Osteocyte (in vitro differentiated cells): ENCODE data around the gene DIO3. TPM values are rescaled to one million over a fixed set of nuclear protein-coding genes. Genes with fewer than 3 reads are reported as not detected.

Experiments
- DNase-seq: peaks from one replicate; pipeline ENCODE4 v3.0.0; 2021; ENCODE audit warnings: mixed read lengths; ENCODE audit not compliant: unreplicated experiment; ENCODE audit errors: extremely low spot score
- H3K27ac Mint-ChIP-seq: one replicate; pipeline ENCODE4 v1.8.0; 2021; ENCODE audit warnings: mild to moderate bottlenecking, mixed read lengths; ENCODE audit not compliant: unreplicated experiment
- H3K27me3 Mint-ChIP-seq: one replicate; pipeline ENCODE4 v1.8.0; 2021; ENCODE audit warnings: mixed read lengths; ENCODE audit not compliant: unreplicated experiment
- H3K36me3 Mint-ChIP-seq: one replicate; pipeline ENCODE4 v1.8.0; 2021; ENCODE audit warnings: mixed read lengths; ENCODE audit not compliant: unreplicated experiment
- H3K4me1 Mint-ChIP-seq: one replicate; pipeline ENCODE4 v1.8.0; 2021; ENCODE audit warnings: mixed read lengths; ENCODE audit not compliant: unreplicated experiment
- H3K4me3 Mint-ChIP-seq: one replicate; pipeline ENCODE4 v1.8.0; 2021; ENCODE audit warnings: mild to moderate bottlenecking, moderate library complexity, mixed read lengths; ENCODE audit not compliant: unreplicated experiment
- H3K9me3 Mint-ChIP-seq: one replicate; pipeline ENCODE4 v1.8.0; 2021; ENCODE audit warnings: mixed read lengths; ENCODE audit not compliant: unreplicated experiment
- total RNA-seq: library from RNA; stranded (reverse); gene quantifications from 2 replicates; pipeline ENCODE4 v1.2.1, GENCODE V29; 2021
- TF ChIP-seq, protein P1 (sequence below): fragments of 200-600 bp; sonication (generic); IDR thresholded peaks from 2 replicates; pipeline ENCODE4 v1.5.0; 2021; ENCODE audit warnings: antibody characterized with exemption, mild to moderate bottlenecking, moderate library complexity

DIO3 gene
- total RNA-seq, 1 donor from 2014 or later: 0.43 TPM

DNA sequence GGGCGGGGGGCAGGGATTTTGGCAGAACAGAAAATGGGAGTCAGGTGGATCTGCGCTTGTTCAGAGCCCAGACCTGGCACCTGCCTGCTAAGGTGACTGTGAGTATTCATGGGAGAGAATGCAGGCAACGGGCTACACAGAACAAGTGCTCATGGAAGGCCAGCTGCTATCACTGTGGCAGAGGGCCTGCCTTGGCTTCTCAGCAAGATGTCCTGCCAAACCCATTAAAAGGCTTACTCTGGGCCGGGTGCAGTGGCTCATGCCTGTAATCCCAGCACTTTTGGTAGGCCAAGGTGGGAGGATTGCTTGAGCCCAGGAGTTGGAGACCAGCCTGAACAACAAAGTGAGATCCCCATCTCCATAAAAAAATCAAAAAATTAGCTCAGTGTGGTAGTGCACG lies 21.0 kb downstream of the DIO3 start:
- Mint-ChIP-seq H3K4me1 (no peaks in the 10 kb centered on the region), H3K4me3 (no peak overlapping the region), H3K36me3 (no peaks in the 10 kb centered on the region), H3K27ac (no peak overlapping the region), H3K9me3 (no peaks in the 10 kb centered on the region), H3K27me3 (peaks cover 23% of the 10 kb centered on the region)
- DNase-seq: no peak
- TF ChIP-seq, protein P1, sequence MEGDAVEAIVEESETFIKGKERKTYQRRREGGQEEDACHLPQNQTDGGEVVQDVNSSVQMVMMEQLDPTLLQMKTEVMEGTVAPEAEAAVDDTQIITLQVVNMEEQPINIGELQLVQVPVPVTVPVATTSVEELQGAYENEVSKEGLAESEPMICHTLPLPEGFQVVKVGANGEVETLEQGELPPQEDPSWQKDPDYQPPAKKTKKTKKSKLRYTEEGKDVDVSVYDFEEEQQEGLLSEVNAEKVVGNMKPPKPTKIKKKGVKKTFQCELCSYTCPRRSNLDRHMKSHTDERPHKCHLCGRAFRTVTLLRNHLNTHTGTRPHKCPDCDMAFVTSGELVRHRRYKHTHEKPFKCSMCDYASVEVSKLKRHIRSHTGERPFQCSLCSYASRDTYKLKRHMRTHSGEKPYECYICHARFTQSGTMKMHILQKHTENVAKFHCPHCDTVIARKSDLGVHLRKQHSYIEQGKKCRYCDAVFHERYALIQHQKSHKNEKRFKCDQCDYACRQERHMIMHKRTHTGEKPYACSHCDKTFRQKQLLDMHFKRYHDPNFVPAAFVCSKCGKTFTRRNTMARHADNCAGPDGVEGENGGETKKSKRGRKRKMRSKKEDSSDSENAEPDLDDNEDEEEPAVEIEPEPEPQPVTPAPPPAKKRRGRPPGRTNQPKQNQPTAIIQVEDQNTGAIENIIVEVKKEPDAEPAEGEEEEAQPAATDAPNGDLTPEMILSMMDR: no peak

DNA sequence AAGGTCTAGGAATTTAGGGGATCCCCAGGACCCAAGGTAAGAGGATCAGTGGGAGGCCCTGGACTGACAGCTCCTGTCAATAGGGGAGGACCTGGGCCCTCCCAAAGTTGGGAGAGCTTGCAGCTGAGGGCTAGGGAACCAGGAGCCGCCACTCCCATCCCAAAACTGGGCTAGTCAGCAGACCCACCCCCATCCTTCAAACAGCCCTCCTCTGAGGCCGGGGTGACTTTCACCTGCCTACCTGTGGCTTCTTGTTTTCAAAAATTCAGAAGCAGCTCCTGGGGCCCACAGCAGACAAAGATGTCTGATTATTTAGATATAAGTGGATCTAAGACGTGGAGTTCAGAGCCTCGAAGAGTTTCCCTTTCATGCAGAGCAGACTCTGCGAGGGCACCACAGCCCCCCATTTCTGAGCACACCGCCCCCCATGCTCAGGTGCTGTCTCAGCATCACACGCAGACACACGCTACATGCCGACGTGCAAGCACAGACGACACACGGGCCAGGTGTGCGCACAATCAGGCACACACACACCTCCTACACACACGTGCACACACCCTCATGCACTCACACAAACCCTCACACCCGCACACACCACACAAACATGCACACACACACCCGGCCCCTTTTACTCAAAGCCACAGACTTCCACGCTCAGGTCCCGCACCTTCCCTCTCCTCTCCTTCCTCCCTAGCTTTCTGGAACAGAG lies 21.9 kb downstream of the DIO3 start:
- Mint-ChIP-seq H3K27me3 (peaks cover 15% of the 10 kb centered on the region), H3K36me3 (no peaks in the 10 kb centered on the region), H3K27ac (no peak overlapping the region), H3K4me3 (no peak overlapping the region), H3K9me3 (no peaks in the 10 kb centered on the region), H3K4me1 (no peaks in the 10 kb centered on the region)
- TF ChIP-seq, protein P1: no peak
- DNase-seq: no peak

DNA sequence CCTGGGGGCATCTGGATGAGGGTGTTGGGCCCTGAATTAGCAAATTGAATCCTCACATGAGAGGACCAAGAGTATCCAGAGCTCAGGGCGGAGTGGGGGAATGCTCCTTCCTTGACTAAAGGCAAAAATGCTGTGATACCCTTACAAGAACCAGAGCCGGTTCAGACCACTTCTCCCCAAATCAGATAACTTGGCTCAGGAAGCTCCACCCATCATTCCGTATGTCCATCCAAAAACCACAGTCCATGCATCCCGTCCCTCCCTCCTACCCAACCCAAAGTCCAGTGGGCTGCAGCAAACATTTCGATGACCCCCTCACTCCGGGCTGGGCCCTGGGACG lies 22.4 kb downstream of the DIO3 start:
- no peaks in the 10 kb centered on the region for H3K9me3 Mint-ChIP-seq
- no peaks in the 10 kb centered on the region for H3K4me1 Mint-ChIP-seq
- H3K4me3 Mint-ChIP-seq: no peak overlapping the region
- no peak overlapping the region for H3K27ac Mint-ChIP-seq
- TF ChIP-seq, protein P1: no peak
- no peak for DNase-seq
- H3K27me3 Mint-ChIP-seq: peaks cover 14% of the 10 kb centered on the region
- H3K36me3 Mint-ChIP-seq: no peaks in the 10 kb centered on the region

DNA sequence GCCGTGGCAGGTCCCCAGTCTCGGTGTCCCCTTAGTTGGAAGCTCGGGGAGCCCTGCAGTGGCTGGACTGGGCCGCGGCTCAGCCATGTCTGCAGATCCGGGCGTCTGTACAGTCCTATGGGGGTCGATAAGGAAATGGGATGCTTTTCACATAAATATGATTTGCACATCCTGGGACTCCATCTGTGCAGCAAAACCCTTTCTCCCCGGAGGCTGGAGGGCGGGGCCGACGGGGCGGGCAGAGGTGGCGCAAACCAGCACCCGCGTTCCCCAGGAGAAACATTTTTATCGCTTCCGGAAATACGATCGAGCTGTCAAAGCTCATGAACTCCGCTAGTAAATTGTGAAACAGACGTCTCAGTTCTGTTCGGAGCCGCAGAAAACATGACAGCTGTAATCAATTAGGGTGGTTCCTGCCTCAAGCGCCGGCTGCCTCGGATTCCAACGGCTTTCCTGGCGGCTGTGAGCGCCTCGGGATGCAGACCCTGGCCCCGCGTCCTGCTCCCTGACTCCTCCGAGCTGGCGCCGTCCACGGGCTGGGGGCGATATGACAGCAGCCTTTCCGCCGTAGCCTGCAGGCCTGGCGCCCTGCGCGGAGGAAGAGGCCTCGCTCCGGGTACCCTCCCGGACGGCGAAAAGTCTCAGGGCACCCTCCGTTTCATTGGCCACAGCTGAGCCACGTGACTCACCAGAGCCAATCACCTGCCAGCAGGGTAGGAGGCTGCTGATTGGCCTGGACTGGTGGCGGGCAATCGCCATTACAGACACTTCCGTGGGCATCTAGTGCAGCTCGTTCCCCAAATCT lies 23.0 kb downstream of the DIO3 start:
- no peak for DNase-seq
- TF ChIP-seq, protein P1: no peak
- no peaks in the 10 kb centered on the region for H3K9me3 Mint-ChIP-seq

DNA sequence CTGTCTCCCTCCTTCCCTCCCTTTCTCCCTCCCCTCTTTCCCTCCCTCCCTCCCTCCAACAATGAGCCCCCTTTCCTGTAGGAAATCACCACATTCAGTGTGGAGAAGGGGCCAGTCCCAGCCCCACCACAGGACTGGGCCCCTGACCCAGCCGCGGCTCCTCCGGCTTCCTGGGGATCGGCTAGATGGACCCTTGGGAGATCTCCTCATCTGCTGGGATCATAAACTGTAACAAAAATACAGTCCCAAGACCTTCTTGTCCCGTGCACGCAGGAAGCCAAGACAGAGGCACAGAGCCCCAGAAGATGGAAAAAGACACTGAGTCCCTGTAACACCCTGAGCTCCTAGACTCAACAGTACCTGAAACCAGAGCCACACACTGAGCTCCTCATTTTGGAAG lies 23.9 kb downstream of the DIO3 start:
- peaks cover 14% of the 10 kb centered on the region for H3K27me3 Mint-ChIP-seq
- no peaks in the 10 kb centered on the region for H3K36me3 Mint-ChIP-seq
- DNase-seq: no peak
- TF ChIP-seq, protein P1: no peak
- H3K4me1 Mint-ChIP-seq: no peaks in the 10 kb centered on the region
- H3K4me3 Mint-ChIP-seq: no peak overlapping the region
- H3K27ac Mint-ChIP-seq: no peak overlapping the region
- H3K9me3 Mint-ChIP-seq: no peaks in the 10 kb centered on the region

More for the DNA sequence above, 23.0 kb downstream of the DIO3 start:
- H3K4me1 Mint-ChIP-seq: no peaks in the 10 kb centered on the region
- peaks cover 14% of the 10 kb centered on the region for H3K27me3 Mint-ChIP-seq
- no peak overlapping the region for H3K27ac Mint-ChIP-seq
- H3K4me3 Mint-ChIP-seq: no peak overlapping the region
- H3K36me3 Mint-ChIP-seq: no peaks in the 10 kb centered on the region
